Astrocyte (in vitro differentiated cells and primary cell): Measurements from ENCODE around the gene CT45A2.
"Not testable (repeated sequence)": the region's sequence is repeated elsewhere in the genome, so short reads cannot be mapped to it uniquely, and the experiment has no call there.

Experiments used
- EZH2 ChIP-seq: IDR thresholded peaks from 2 replicates; pipeline ENCODE4 v1.6.1; 2012; ENCODE audit warnings: mild to moderate bottlenecking, low read length, inconsistent platforms; ENCODE audit not compliant: insufficient read depth
- TF ChIP-seq, protein P1 (sequence below): IDR thresholded peaks from 2 replicates; pipeline ENCODE4 v1.5.1; 2011; ENCODE audit warnings: low read depth, mild to moderate bottlenecking, inconsistent platforms, low read length, moderate library complexity; ENCODE audit not compliant: insufficient read depth

DNA sequence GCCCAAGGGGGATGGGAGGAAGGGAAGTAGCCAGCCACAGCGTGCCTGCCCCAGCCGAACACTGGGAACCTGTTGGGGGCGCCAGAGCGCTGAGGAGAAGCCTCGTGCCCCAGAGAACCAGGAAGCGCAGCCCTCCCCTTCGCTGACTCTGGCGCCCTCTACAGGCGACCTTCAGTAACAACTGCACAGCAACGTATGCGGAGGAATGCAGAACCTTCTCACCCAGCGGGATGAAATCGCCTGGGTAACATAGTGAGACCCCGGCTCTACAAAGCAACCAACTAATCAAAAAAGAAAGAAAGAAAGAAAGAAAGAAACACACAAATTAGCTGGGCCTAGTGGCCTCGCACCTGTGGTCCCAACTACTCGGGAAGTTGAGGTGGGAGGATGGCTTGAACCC is 17.1 kb downstream of the CT45A2 start, which contains the start of gene CT45A6:
- TF ChIP-seq, protein P1, sequence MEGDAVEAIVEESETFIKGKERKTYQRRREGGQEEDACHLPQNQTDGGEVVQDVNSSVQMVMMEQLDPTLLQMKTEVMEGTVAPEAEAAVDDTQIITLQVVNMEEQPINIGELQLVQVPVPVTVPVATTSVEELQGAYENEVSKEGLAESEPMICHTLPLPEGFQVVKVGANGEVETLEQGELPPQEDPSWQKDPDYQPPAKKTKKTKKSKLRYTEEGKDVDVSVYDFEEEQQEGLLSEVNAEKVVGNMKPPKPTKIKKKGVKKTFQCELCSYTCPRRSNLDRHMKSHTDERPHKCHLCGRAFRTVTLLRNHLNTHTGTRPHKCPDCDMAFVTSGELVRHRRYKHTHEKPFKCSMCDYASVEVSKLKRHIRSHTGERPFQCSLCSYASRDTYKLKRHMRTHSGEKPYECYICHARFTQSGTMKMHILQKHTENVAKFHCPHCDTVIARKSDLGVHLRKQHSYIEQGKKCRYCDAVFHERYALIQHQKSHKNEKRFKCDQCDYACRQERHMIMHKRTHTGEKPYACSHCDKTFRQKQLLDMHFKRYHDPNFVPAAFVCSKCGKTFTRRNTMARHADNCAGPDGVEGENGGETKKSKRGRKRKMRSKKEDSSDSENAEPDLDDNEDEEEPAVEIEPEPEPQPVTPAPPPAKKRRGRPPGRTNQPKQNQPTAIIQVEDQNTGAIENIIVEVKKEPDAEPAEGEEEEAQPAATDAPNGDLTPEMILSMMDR, result not testable (repeated sequence)
- not testable (repeated sequence) for TF ChIP-seq EZH2
